ENCODE measurements around the gene ZNF679.
"Not testable (repeated sequence)": the region's sequence is repeated elsewhere in the genome, so short reads cannot be mapped to it uniquely, and the experiment has no call there.

ZNF679 gene

DNA sequence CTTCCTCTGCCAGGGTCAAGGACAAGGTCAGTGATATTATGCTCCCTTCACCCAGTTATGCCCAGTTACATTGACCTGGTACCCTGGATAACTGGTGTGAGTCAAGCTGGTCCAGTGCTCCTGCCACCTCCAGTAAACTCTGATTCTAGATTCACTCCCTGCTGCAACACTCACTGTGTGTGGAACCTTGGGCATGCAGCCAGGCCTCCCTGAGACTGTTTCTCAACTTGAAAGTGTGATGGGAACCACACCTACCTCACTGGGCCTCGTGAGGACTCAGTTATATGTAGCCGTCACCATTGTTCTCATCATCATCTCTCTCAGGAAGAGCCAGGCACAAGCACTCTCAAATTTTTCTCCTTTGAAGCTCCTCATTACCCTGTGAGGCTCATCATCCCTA lies 84.6 kb downstream of the ZNF679 start:
- DNase-seq, result no peak

DNA sequence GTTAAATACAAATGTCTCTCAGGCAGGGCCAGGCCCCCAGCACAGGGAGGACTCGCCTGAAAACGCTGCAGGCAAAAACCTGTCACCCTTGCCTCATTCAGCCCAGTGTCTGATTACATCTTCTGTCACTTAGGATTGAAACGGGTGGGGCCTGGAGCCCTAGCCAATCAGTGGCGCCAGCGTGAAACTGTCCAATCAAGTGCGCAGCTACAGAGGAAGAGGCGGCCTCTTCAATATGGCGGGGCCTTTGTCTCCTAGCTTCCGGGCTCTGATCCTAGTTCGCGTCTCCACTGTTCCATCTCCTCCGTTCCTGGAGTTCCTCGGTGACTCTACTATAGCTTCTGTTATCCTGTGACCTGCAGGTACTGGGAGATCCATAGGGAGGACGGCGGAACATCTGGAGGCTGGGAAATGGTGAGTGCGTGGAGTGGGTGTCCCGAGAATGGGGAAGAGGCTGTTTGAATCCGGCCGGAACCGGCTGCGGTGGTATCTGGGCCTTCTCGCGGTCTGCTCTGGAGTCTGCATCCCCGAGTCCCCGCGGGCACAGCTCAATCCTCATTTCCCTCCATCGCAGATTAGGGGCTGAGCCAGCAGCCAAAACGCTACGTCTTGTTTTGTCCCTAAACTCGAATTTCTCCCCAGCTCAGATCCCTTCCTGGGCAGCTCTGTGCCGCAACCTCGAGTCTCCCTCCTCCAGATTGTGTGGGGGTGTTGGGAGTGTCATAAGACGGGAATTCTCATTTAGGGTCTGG lies 85.6 kb downstream of the ZNF679 start, which contains the start of gene ZNF736:
Gene ZNF736 (plus strand): TSS at position 222 of the 752 bp plus-strand sequence. CDS start 190 bp downstream, at position 412.
- peak; percentile 91 for DNase-seq

DNA sequence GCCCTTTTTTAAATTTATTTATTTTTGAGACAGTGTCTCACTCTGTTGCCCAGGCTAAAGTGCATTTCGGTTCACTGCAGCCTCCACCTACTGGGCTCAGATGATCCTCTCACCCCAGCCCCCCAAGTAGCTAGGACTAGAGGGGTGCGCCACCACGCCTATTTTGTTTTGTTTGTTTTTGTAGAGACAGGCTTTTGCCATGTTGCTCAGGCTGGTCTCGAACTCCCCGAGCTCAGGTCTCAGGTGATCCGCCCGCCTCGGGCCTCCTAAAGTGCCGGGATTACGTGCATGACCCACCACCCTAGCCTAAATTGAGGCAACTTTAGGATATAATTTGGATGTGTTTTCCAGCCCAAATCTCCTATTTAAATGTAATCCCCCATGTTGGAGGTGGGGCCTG lies 86.3 kb downstream of the ZNF679 start:
- no peak for DNase-seq

DNA sequence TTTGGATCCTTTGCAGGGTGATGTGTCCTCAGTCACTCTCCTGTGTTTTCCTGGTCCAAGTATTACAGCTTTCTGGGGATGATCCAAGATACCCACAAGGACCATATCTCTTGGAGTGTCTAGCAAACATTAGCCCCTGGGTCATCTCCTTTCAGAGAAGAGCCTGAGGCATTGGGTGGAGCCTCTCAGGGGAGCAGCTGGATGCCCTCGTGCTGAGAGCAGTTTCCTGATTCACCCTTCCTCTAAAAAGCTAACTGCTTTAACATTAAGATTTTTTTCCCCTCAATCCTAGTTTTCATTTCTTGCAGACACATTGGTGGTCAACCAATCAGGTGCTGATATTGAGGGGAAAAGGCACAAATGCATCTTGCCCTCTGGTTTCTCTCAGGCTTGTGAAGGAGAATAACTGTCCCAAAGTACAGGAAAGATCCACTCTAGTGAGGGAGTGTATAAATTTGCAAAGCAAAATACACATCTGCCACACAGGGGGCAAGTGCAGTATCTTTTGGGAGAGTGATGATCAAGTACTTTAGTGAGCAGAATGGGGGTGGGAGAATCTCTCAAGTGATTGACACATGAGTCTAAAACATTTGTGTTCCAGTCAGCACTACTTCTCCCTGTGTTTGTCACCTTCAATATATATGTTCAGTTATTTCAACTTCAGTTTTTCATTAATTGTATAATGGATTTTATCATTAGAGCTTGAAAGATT lies 87.9 kb downstream of the ZNF679 start:
- not testable (repeated sequence) for DNase-seq

Data from CD4-positive, alpha-beta T cell treated with Interleukin-15 for 1 hour (primary cell).